Upper lobe of left lung (tissue), 4 donors: ENCODE measurements around the gene PCBP3.

Experiments used
- EP300 ChIP-seq, 4 donors: sonication (generic); formaldehyde crosslinking; IDR thresholded peaks; one replicate each; pipeline ENCODE4 v1.5.1; 2017; ENCODE audit warnings: antibody characterized with exemption in 4 of 4, control low read depth in 2 of 4
- POLR2A ChIP-seq, 4 donors: fragments of 450-650 bp; IDR thresholded peaks; one replicate each; pipeline ENCODE4 v1.5.1; 2016 to 2017; ENCODE audit warnings: antibody characterized with exemption in 4 of 4, mild to moderate bottlenecking in 2 of 4
- POLR2AphosphoS5 ChIP-seq, 2 donors: sonication (generic); formaldehyde crosslinking; IDR thresholded peaks; one replicate each; pipeline ENCODE4 v1.5.1; 2017; ENCODE audit warnings: antibody characterized with exemption in 2 of 2
- TF ChIP-seq, protein P1 (sequence below), 6 experiments: fragments of 450-650 bp in 4 of 6; fragments of 200-600 bp in 2 of 6; sonication (generic) in 2 of 6; IDR thresholded peaks; one replicate each; pipeline ENCODE4 v1.5.1; 2016 to 2019; ENCODE audit warnings: antibody characterized with exemption in 6 of 6

DNA sequence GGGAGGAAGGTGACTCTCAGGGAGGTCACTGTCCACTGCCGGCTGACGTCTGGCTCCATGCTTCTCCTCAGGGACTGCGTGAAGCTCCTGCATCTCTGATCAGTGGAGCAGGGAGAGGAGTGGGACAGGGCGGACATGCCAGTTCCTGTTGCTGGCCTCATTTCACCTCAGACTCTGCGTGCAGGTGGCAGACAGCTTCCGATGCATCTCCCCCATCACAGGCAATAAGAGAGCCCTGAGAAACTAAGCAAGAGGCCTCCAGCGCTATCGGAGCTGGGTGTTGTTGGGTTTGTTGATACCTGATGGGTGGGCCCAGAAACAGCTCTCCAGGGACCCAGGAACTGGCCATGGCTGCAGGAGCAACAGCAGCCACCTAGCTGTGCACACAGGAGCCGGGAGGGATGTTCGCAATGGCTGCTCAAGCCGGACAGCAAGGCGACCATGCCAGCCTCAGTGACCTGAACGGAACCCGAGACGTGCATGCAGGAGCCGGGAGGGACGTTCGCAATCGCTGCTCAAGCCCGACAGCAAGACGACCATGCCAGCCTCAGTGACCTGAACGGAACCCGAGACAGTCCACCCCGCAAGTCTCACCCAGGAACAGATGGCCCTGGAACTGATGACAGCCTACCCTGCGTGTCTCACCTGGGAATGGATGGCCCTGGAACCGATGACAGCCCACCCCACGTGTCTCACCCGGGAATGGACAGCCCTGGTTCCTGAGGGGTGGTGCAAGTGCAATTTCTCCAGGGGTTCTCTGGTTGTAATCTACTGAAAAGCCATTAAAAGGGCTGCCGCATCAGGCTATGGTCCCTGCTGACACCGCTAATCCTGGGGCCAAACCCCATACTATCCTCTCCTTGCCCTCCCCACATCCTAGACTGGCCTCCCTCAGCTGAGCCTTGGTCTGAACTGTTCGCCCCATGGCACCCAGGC lies 14.2 kb upstream of the PCBP3 start:
- TF ChIP-seq, protein P1, sequence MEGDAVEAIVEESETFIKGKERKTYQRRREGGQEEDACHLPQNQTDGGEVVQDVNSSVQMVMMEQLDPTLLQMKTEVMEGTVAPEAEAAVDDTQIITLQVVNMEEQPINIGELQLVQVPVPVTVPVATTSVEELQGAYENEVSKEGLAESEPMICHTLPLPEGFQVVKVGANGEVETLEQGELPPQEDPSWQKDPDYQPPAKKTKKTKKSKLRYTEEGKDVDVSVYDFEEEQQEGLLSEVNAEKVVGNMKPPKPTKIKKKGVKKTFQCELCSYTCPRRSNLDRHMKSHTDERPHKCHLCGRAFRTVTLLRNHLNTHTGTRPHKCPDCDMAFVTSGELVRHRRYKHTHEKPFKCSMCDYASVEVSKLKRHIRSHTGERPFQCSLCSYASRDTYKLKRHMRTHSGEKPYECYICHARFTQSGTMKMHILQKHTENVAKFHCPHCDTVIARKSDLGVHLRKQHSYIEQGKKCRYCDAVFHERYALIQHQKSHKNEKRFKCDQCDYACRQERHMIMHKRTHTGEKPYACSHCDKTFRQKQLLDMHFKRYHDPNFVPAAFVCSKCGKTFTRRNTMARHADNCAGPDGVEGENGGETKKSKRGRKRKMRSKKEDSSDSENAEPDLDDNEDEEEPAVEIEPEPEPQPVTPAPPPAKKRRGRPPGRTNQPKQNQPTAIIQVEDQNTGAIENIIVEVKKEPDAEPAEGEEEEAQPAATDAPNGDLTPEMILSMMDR (IDR thresholded peaks at IDR 0.05), result no peak
- TF ChIP-seq POLR2A (IDR thresholded peaks at IDR 0.05) (no peak), EP300 (IDR thresholded peaks at IDR 0.05) (no peak), POLR2AphosphoS5 (IDR thresholded peaks at IDR 0.05) (no peak)
